Esophagus muscularis mucosa (tissue), 4 donors: ENCODE data around the gene CYP2S1.

Source experiments
- CTCF ChIP-seq, 3 experiments: fragments of 200-600 bp in 2 of 3; fragments of 450-650 bp in 1 of 3; sonication (generic) in 2 of 3; IDR thresholded peaks; one replicate each; pipeline ENCODE4 v1.5.1; 2017 to 2019; ENCODE audit warnings: antibody characterized with exemption in 3 of 3, mild to moderate bottlenecking in 2 of 3, moderate library complexity in 1 of 3
- EP300 ChIP-seq: sonication (generic); formaldehyde crosslinking; IDR thresholded peaks from one replicate; pipeline ENCODE4 v1.6.1; 2017; ENCODE audit warnings: antibody characterized with exemption
- POLR2A ChIP-seq: fragments of 450-650 bp; IDR thresholded peaks from one replicate; pipeline ENCODE4 v1.6.1; 2017; ENCODE audit warnings: antibody characterized with exemption, moderate library complexity, mild to moderate bottlenecking, low read depth
- POLR2AphosphoS5 ChIP-seq, 2 donors: sonication (generic); formaldehyde crosslinking; IDR thresholded peaks; one replicate each; pipeline ENCODE4 v1.6.1; 2017; ENCODE audit warnings: antibody characterized with exemption in 2 of 2

DNA sequence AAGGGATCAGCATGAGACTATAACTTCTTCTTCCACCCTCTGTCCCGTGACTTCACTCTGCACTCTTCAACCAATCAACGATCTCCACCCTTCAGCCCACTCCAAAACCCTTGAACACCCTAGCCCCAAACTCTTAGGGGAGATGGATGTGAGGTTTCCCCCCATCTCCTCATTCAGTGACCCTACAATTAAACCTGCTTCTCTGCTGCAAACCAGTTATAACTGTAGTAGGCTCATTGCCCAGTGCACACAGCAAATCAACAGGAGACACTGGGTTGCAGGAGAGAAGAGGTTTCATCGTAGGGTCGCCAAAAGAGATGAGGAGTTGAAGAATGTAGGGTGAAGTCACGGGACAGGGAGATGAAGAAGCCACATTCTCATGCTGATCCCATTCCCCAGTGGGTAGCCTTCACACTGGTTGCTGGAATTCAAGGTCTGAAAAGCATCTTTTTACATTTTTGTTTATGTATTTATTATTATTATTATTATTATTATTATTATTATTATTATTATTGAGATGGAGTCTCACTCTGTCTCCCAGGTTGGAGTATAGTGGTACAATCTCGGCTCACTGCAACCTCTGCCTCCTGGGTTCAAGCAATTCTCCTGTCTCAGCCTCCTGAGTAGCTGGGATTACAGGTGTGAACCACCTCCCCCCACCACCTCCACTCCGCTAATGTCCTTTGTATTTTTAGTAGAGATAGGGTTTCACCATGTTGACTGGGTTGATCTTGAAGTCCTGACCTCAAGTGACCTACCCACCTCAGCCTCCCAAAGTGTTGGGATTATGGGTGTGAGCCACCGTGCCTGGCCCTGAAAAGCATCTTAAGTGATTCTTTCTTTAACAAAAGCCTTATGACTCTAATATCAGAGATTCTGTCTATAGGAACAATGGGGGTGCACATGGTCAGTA is 5.8 kb upstream of the CYP2S1 start:
- TF ChIP-seq CTCF (IDR thresholded peaks at IDR 0.05), result no peak
- TF ChIP-seq EP300, result no peak
- TF ChIP-seq POLR2A, result no peak
- no peak for TF ChIP-seq POLR2AphosphoS5 (IDR thresholded peaks at IDR 0.05)
